ENCODE results near the gene PDZD7.

PDZD7 gene

DNA sequence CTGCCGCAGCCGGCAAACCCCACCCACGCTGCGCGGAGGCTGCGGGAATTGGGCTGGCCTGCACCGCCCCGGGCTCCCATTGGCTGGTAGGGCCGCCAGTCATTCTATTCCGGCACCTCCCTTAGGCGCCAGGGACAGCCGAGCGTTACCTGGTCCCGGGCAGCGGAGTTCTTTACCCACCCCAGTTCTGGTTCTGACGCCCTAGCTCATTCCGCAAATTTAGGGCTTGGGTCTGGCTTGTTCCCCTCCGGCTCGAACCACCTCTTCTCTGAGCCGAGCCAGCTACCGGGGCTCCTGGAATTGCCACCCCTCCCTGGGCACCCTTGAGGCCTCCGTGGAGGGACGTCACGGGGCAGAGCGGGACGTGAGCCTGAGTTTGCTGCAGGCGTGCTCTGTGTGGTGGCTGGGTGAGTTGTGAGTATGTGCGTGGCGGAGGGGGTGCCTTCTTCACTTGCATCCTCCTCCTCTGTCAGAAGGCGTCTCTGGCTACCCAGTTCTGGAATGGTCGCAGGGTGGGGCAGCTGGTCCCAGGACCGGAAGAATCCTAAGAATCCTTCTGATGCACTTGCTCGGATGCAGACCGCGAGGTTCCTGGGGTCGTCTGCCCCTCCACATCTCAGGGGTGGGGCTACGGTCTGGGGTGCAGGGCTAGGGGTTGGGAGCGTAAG lies at the start of gene PDZD7, which contains the start of gene SFXN3:
Gene PDZD7 (minus strand): TSS at position 2 of the 668 bp plus-strand sequence. CDS start 910 bp downstream, outside the sequence.
Gene SFXN3 (plus strand): TSS at position 107 of the 668 bp plus-strand sequence. CDS start 3,461 bp downstream, outside the sequence.
- peak; percentile 95 to 99 for DNase-seq

DNA sequence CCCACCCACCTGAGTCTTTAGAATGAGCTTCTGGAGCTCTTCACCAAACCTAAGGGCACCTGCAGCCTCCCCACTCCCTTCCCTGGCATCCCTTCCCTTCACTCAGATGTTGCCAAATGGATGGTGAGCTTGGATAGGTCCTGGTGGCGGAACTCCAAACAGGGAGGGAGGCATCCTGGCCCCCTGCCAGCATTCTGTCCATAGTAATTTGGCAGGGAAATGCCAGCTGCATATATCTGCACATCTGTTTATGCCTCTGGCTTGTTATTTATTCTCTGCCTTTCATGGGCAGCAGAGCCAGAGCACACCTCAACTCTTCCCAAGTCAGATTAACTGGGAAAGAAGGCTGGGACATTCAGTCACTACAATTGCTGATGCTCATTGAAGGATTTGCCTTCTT lies 48.9 kb upstream of the PDZD7 start:
- no peak for DNase-seq

DNA sequence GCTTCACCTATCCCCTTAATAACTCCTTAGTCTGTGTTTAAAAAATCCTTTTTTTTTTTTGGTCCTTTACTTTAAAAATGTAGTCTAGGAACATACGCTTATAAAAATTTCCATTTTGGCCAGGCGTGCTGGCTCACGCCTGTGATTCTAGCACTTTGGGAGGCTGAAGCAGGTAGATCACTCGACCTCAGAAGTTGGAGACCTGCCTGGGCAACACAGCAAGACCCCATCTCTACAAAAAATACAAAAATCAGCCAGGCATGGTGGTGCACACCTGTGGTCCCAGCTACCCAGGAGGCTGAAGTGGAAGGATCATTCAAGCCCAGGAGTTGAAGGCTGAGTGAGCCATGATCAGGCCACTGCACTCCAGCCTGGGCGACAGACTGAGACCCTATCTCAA lies 45.7 kb upstream of the PDZD7 start:
- no peak for DNase-seq

DNA sequence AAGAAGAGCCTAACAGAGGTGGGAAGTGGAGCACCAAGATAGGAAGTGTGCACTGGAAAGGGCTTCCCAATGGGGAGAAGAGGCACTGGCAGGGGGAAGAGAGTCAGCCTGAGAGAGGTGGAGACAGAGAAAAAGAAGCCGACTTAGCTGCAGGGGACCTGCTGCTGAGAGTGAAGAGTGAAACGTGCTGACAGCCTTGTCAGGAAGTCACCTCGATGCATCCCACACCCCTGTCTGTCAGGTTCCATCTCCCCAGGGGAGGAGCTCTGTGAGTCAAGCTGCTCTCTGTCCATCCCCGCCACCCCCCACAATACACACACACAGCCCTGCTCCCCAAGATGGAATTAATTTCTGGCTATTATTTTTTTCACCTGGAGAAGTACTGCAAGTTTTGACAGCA lies 44.8 kb upstream of the PDZD7 start:
- no peak for DNase-seq

DNA sequence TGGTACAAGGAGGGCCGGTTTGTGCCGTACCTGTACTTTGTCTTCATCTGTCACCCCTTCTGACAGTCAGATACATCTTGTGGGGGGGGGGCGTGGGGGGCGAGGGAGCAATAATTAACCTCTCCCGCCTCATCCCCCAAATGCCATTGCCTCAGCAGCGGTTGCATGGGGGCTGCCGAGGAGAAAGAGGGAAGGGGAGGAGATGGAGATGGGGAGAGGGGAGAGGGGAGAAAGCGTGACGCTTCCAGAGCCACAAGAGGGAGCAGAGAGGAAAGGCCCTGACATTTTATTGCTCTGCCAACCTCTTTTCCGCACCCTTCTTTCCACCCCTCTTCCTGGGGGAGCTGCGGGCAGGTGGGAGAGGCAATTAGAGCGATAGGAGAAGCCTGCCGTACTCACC lies 42.7 kb upstream of the PDZD7 start:
- no peak for DNase-seq

DNA sequence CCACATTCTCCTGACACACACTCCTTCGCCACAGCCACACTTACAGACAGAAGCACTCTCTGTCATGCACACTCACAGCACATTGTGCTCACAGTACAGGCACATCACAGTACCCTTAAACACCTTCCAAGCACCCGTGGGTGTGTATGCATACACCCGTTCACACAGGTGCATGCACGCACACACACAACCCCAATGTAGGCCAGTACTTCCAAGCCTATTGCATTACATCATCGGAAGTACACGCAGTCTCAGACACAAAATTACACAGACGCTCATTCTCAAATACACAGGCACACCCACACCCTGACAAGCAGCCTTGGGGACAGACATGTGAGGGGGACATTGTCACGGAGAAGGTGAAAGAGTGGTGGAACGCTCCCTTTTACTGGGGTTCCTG lies 42.0 kb upstream of the PDZD7 start:
- DNase-seq: no peak

DNA sequence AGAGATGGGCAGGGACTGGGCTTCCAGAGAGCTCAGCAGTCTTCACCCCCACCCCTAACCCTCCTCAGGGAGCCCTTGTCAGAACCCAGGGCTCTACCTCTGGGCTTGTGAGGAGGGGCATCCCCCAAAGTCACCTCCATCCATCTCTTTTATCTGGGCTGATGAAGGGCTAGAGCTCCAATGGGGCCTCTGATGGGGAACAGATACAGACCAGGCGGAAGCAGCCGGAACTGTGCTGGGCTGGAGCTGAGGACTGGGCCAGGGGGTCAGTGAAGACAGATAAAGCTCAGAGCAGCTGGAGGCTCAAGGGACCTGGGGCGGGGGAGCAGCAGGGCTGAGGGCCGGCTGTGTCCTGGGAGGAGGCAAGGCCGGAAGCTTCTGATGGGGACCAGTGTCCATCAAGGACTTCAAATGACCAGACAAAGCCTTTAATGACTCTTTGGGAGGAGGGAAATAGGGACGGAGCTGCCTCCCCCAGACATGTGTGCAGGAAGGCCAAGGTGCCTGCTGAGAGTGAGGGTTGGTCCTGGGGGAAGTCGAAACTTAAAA lies 41.0 kb upstream of the PDZD7 start:
- no peak for DNase-seq

DNA sequence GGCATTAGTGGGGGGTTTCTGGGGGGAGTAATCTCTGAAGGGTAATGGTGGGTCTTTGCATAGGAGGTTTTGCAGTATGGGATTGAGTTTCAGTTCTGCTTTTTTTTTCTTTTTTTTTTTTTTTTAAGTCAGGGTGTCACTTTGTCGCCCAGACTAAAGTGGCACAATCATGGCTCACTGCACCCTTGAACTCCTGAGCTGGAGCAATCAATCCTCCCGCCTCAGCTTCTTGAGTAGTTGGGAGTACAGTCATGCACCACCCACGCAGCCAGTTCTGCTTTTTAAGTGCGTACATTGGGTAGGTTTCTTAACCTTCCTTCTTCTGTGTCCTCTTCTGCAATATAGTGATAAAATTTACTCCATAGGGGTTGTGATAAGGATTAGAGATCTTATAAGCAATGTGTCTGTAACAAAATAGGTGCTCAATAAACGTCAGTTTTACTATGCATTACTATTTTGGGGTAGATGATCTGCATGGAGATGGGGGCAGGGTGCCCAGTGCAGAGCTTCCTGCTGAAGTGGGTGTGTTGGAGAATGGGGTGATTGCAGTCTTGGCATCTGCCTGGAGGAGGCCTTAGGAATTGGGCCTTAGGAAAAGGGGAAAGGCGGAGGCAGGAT lies 40.4 kb upstream of the PDZD7 start:
- DNase-seq: peak; percentile 12 to 34

DNA sequence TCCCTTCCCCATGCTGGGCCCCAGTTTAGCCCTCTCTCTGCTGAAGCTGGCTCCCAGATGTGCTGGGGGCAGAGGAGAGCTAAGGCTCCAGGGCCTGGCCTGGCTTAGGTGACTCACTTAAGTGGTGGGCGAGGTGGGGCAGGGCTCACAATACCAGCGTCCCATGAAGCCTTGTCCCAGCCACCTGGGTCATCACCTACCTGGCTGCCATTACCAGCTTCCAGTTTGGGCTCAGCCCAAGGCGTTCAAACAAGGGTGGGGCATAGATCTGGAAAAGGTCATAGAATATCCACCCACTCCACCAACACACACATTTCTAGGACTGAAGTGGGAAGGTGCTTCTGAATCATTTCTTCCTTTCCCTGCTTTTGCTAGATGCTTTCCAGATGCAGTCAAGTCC lies 39.2 kb upstream of the PDZD7 start:
- DNase-seq: no peak

DNA sequence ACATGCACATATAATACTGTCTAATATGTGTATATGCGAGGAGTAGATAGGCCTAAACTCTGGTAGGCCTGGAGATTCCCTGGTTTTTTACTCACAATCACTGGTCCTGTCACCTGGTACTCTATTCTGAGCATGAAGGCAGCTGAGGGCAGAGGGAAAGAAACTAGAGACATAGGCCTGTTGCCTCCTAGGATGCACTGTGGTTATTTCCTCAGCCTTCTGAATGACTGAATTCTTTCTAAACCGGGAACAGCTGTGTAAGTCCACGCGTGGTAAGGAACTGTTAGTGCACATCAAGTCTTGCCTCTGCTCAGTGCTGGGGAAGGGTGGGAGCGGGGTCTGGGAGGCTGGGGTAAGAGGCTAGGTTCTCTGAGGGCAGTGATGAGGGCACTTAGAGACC lies 38.5 kb upstream of the PDZD7 start:
- DNase-seq: no peak

DNA sequence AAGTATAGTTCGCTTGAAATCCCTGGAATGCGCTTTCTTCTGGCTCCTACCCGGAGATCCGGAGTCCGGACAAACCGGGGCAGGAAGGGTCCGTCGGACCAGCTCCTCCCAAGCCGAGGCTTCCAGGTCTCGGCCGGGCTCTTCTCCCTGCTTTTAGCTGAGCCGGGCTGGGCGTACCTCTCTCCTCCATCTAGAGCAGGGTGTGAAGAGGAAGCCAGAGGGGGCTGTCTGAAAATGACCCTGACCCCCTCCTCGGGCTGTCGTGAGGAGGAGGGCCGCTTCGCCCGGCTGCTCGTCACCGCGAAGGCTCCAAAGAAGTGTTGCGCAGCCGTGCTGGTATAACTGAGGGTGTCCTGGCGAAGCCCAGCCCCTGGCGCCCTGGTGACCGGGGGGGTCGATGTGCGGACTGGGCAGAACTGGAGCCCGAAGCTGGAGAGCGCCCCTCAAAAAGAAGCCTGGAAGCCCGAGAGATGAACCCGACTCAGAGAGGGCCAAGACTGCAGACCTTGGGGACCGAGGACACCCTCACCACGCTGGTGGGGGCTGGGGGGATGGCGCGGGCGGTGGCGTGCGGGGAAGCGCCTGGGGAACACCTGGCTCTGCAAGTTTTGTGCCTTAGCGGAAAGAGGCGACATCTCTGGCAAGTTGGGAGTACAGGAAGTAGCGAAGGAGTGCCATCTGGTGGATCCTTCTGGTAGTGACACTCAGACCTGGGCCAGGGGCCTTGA lies 36.6 kb upstream of the PDZD7 start:
- peak; percentile 69 to 71 for DNase-seq

DNA sequence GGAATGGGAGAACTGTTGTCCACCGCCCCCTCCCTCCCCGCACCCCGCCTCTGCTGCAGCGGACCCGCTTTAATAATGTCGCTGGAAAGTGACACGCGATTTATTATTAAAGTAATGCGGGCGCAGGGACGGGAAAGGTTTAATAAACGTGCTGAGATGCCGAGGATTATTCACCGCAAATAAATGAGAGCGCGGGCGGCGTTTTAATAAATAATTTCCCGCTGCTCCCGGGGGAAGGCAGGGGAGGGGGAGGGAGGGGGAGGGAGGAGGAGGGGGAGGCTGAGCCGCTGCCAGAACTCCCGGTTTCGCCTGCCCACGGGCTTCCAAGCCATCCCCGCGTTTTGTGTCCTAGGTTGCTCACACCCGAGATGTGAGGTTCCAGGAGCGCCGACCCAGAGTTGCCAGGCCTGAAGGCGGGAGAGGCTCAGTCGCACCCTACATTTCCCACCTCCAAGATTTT lies 36.0 kb upstream of the PDZD7 start:
- DNase-seq: no peak

DNA sequence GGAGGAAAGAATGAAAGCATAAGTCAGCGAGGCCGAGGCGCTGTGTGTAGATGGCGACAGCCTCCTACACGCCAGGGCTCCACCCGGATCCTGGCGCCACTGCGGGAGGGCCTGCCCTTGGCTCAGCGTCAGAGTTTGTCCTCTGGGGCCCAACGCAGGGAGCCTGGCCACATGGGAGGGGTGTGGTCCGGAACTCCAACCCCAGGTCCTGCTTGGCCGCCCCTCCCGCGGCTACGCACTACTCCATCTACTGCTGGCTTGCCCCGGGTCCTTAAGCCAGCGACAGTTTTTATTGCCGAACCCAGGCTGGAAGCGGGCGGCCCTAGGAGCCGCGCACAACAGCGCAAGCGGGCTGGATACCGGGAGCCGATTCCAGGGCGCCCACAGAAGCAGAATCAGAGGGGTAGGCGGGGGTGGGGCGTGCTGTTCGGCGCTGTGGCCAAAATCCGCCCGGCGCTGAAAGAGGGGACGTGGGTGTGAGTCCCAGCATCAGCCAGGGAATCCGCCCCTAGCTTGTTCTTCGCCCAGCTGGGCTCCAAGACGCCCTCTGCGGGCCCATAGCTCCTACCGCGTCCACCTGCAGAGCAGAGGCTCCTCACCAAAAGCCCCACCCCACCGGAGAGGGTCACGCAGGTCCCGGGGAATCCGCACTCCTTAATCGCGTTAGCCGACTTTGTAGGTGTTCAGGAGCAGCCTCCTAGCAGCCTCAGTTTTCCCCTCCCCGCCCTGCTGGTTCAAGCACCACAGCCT lies 35.4 kb upstream of the PDZD7 start:
- peak; percentile 32 to 35 for DNase-seq

DNA sequence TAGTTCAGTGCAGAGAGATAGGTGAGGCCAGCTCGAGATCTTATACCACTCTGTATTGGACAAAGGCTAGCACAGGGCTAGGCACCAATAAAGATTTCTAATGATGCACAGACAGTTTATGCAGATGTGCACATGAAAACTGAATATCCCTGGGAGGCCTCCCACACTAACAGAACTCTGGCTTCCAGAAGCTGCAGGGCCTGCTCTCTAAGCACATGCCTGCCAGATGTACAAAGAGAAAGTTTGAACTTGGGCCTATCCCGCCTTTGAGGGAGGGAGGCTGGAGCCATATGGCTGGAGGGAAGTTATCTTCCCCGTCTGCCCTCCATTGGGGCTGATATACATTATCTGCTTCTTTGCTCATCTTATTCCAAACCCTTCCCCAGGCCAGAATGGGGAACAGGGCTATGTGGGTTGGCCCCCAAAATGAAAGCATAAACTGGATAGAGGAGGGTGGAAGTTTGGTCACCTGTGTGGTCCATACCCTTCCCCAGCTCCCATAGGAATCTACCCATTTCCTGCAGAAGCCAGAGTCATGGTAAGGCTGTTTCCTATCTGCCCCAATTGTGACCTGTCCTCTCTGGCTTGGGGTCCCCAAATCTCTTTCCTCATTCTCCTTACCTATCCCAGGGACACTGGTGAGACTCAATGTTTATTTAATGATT lies 34.7 kb upstream of the PDZD7 start:
- no peak for DNase-seq

DNA sequence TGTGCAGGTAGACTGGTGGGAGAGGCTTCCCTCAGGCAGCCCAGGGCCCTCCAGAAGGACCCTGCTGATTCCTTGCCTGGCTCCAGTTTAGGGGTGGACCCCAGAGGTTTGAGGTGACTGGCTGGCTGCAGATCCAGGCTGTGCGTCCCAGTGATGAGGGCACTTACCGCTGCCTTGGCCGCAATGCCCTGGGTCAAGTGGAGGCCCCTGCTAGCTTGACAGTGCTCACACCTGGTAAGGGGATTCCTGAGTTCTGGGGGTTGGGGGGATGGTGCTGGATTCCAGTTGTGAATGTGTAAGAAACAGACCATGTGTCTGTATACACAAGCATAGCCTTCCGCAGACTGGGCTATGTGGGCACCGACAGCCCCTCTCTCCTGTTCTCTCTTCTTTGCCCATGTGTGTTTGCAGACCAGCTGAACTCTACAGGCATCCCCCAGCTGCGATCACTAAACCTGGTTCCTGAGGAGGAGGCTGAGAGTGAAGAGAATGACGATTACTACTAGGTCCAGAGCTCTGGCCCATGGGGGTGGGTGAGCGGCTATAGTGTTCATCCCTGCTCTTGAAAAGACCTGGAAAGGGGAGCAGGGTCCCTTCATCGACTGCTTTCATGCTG lies 33.6 kb upstream of the PDZD7 start:
- no peak for DNase-seq

DNA sequence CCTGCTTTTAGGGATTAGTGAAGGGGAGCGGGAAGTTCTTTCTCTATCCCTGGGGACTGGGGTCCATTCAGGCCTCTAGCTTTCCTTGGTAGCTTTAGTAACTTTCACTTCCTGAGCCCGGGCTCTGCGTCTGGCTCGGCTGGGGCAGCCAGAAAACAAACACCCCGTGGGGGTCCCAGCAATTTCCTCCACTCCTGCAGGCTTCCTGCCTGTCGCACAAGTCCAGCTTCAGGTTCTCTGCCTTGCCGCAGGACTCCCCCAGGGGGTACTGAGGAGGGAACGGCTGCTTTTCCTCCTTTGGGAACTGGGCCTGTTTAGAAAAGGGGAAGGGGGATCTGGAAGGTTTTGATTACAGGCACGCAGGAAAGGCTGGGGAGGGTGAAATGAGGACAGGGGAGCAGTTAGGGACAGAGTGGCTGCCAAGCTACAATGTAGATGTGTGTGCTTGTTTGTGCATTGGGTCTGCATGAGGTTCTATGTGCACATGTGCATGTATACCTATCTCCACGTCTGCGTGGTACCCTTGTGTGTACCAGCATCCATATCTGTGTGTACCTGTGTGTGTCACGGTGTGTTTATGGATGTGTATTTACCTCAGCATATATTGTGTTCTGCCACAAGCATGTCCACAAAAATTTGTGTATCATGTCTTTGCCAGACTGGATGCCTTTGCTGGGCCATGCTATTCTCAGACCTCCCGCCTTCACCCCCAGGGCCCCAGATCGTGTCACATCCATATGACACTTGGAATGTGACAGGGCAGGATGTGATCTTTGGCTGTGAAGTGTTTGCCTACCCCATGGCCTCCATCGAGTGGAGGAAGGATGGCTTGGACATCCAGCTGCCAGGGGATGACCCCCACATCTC lies 32.9 kb upstream of the PDZD7 start:
- DNase-seq: no peak

DNA sequence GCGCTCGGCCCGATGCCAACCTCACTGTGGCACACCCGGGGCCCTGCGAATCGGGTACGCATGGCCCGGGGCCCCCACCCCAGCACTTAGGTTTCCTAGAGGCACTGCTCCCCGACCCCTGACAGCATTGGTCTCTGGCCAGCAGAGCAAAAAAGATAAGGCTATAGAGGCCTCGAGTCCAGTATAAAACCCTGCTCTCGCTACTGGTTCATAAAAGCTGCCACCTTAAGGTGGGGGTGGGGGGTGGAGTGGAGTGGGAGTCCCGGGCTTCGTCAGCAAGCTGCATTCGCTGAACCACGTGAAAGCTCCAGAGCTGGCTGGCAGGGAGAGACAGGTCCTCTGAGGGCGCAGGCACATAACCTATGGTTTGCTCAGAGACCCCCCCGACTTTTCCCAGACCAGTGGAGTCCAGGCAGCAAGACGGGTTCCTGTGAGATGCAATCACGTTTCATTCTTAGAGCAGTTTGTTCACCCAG lies 32.2 kb upstream of the PDZD7 start:
- peak in 1 of 2 experiments; percentile 20 for DNase-seq

DNA sequence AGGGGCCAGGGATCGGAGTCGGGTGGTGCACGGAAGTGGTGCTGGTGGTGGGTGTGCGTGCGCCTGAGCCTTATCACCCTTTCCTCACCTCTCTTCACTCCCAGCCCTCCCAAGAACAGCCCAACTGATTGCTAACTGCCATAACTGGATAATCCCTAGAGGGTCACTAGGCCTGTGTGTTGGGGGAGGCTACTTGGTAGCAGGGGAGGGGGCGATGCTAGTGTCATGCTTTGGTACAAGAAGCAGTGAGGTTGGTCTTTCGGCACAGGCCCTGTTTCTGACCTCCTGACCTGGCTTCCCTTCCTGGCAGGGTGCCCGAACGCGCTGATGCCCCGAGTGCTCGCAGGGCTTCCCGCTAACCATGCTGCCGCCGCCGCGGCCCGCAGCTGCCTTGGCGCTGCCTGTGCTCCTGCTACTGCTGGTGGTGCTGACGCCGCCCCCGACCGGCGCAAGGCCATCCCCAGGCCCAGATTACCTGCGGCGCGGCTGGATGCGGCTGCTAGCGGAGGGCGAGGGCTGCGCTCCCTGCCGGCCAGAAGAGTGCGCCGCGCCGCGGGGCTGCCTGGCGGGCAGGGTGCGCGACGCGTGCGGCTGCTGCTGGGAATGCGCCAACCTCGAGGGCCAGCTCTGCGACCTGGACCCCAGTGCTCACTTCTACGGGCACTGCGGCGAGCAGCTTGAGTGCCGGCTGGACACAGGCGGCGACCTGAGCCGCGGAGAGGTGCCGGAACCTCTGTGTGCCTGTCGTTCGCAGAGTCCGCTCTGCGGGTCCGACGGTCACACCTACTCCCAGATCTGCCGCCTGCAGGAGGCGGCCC lies 31.5 kb upstream of the PDZD7 start:
- peak; percentile 21 to 65 for DNase-seq

DNA sequence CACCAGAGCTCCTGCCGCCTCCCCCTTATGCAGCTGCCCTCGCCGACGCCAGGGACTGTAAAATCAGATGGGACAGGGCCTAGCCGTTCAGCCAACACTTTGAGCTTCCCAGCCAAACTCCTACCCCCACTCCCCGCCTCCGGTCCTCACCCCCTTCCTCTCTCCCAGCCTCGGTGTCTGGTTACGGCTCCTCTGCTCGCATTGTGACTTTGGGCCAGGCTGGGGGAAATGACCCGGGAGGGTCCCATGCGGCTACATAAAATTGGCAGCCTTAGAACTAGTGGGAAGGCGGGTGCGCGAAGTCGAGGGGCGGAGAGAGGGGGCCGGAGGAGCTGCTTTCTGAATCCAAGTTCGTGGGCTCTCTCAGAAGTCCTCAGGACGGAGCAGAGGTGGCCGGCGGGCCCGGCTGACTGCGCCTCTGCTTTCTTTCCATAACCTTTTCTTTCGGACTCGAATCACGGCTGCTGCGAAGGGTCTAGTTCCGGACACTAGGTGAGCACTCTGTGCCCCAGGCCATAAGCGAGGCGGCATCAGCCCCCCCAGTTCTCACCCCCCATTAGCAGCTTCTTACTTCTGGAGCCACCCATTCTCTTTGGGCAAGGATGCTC lies 30.8 kb upstream of the PDZD7 start, which contains the start of gene KAZALD1:
Gene KAZALD1 (plus strand): TSS at position 366 of the 608 bp plus-strand sequence. CDS start 604 bp downstream, outside the sequence.
- DNase-seq: no peak

All from stimulated activated CD4-positive, alpha-beta T cell treated with anti-CD3 and anti-CD28 coated beads, Interleukin-4, amount 100 ng/mL, for 4 hours (primary cell).